Measurements from ENCODE around the gene EVA1C. TPM values are rescaled to one million over a fixed set of nuclear protein-coding genes. Genes with fewer than 3 reads are reported as not detected.

EVA1C gene
- total and polyA plus RNA-seq, 2 donors (not counting 3 experiments of a cell fraction or from before 2014, with no cell fraction given), result 22.8 to 38.6 TPM

GRCh38 chr21:32406405-32406804 is 6.1 kb upstream of the EVA1C start:
- no peaks in the 10 kb centered on the region for H3K36me3 ChIP-seq (ENCODE audit: control insufficient read depth in 2 of 2, extremely low read depth in 1 of 2, insufficient read depth in 2 of 2, low read length in 2 of 2)
- no peaks in the 10 kb centered on the region for H4K20me1 ChIP-seq (replicated peaks; ENCODE audit: control insufficient read depth, extremely low read depth, insufficient read depth, low read length)
- ChIA-PET POLR2A (no interaction called here), CTCF (interaction anchor here (0.8 to 13.1 kb wide), 7 partner anchors 9 to 191 kb away, joined by 3 to 286 read pairs (median 8); no protein-coding TSS in a partner anchor)
- H2AFZ ChIP-seq (ENCODE audit: low read depth, low read length), result peak overlapping the region; percentile 87
- peak; percentile 43 for DNase-seq (ENCODE audit: low read depth, low spot score)
- BruUV-seq (replicated peaks), result no TSS peak
- no peaks in the 10 kb centered on the region for H3K9me1 ChIP-seq (replicated peaks; ENCODE audit: control insufficient read depth, extremely low read depth, insufficient read depth, low read length)
- dilution Hi-C loops (cut with MboI; ENCODE audit: extremely low pct_ligation_motif_present, low sequenced_read_pairs), result no loop called here
- peak overlapping the region; percentile 8 for H3K4me2 ChIP-seq (ENCODE audit: insufficient read depth, low read length)
- no peak overlapping the region for H3K27ac ChIP-seq (ENCODE audit: insufficient read depth, low read depth, low read length)
- H3K27me3 ChIP-seq (ENCODE audit: control insufficient read depth in 2 of 2, insufficient read depth in 2 of 2, low read length in 2 of 2), result no peaks in the 10 kb centered on the region
- FAIRE-seq, result peak; percentile 85
- no peak overlapping the region for H3K4me3 ChIP-seq (replicated peaks in 1 of 3; ENCODE audit: insufficient read depth in 1 of 3, low read depth in 1 of 3, low read length in 3 of 3)
- H3K9ac ChIP-seq (replicated peaks; ENCODE audit: extremely low read depth, insufficient read depth, low read length), result no peak overlapping the region
- H3K4me1 ChIP-seq (ENCODE audit: control insufficient read depth, extremely low read depth, insufficient read depth, low read length), result peaks cover 22% of the 10 kb centered on the region
- no peaks in the 10 kb centered on the region for H3K79me2 ChIP-seq (ENCODE audit: control insufficient read depth, insufficient read depth, low read length)
- intact Hi-C loops (cut with micrococcal nuclease), result no loop called here
- H3K9me3 ChIP-seq (replicated peaks; ENCODE audit: control insufficient read depth, insufficient read depth, low read length), result no peaks in the 10 kb centered on the region
- TF ChIP-seq GATA2 (IDR thresholded peaks at IDR 0.05; ENCODE audit: insufficient read depth, insufficient read length, low read depth, low read length) (no peak), POLR2A (IDR thresholded peaks at IDR 0.05; ENCODE audit: low read depth, low read length) (no peak), CTCF (IDR thresholded peaks at IDR 0.05; ENCODE audit: extremely low read depth in 1 of 2, insufficient read depth in 1 of 2, low read depth in 1 of 2, low read length in 2 of 2) (no peak), FOS (IDR thresholded peaks at IDR 0.05; ENCODE audit: borderline replicate concordance, insufficient read depth, low read length) (no peak), MAX (IDR thresholded peaks at IDR 0.05; ENCODE audit: insufficient read depth, insufficient read length) (no peak), JUN (IDR thresholded peaks at IDR 0.05; ENCODE audit: borderline replicate concordance, insufficient read depth, insufficient read length, low read depth) (no peak), POLR2AphosphoS5 (IDR thresholded peaks at IDR 0.05; ENCODE audit: insufficient read depth, low read depth, low read length) (no peak), EZH2 (IDR thresholded peaks at IDR 0.05; ENCODE audit: borderline replicate concordance, low read depth, low read length, severe bottlenecking) (no peak), MYC (IDR thresholded peaks at IDR 0.05; ENCODE audit: low read depth, low read length) (no peak)

Measured in endothelial cell of umbilical vein (primary cell).